OCI-LY7 (cell line): ENCODE results near the gene LRP1B. TPM values are rescaled to one million over a fixed set of nuclear protein-coding genes. Genes with fewer than 3 reads are reported as not detected.

Experiments used
- BruUV-seq: library from RNA; stranded (reverse); fragments of 400-500 nt; replicated peaks from 2 replicates; lab custom pipeline; 2021; lab: Mats Ljungman, UMichigan
- CTCF ChIA-PET: fragments of 300-600 bp; sonication (Branson Sonifier 250); formaldehyde crosslinking; loops from one replicate; lab custom pipeline; 2022; ENCODE audit warnings: antibody characterized with exemption; ENCODE audit not compliant: unreplicated experiment; lab: Charles Lee
- POLR2A ChIA-PET: fragments of 300-600 bp; sonication (Branson Sonifier 250); formaldehyde crosslinking; loops from one replicate; lab custom pipeline; 2022; ENCODE audit warnings: antibody characterized with exemption; lab: Charles Lee
- DNase-seq: peaks from one replicate; pipeline ENCODE4 v3.0.0-alpha.2; 2015; ENCODE audit warnings: low spot score
- H2AFZ ChIP-seq: fragments of 200-600 bp; sonication (generic), shearing (Covaris generic); 2 replicates; pipeline ENCODE4 v1.6.1; 2014; ENCODE audit warnings: mild to moderate bottlenecking, antibody characterized with exemption, low read length, moderate library complexity
- H3K27ac ChIP-seq: fragments of 200-600 bp; sonication (generic); 2 replicates; pipeline ENCODE4 v1.5.1; 2014; ENCODE audit warnings: mixed run types, low read depth, mild to moderate bottlenecking, moderate library complexity, low read length, inconsistent platforms; ENCODE audit not compliant: poor library complexity, severe bottlenecking
- H3K36me3 ChIP-seq: fragments of 200-600 bp; sonication (generic); 2 replicates; pipeline ENCODE4 v1.6.1; 2014; ENCODE audit warnings: mild to moderate bottlenecking, antibody characterized with exemption, low read length, moderate library complexity, mixed read lengths; ENCODE audit not compliant: insufficient read depth
- H3K4me1 ChIP-seq: fragments of 200-600 bp; sonication (generic); 2 replicates; pipeline ENCODE4 v1.5.1; 2014; ENCODE audit warnings: mild to moderate bottlenecking, low read length; ENCODE audit not compliant: insufficient read depth, poor library complexity, severe bottlenecking
- H3K4me2 ChIP-seq: fragments of 200-600 bp; sonication (generic); 2 replicates; pipeline ENCODE4 v1.6.1; 2014; ENCODE audit warnings: mild to moderate bottlenecking, low read length
- H3K4me3 ChIP-seq: fragments of 200-600 bp; sonication (generic); 2 replicates; pipeline ENCODE4 v1.5.1; 2014; ENCODE audit warnings: mild to moderate bottlenecking, low read depth, low read length; ENCODE audit not compliant: poor library complexity, severe bottlenecking
- H3K79me2 ChIP-seq: fragments of 200-600 bp; sonication (generic); 2 replicates; pipeline ENCODE4 v1.6.1; 2016; ENCODE audit warnings: low read depth, mild to moderate bottlenecking, low read length, moderate library complexity, mixed read lengths; ENCODE audit not compliant: insufficient read depth
- H3K9me2 ChIP-seq: fragments of 200-600 bp; sonication (generic); 2 replicates; pipeline ENCODE4 v1.6.1; 2016; ENCODE audit warnings: mild to moderate bottlenecking, low read length, mixed read lengths; ENCODE audit not compliant: insufficient read depth
- H3K9me3 ChIP-seq: fragments of 200-600 bp; sonication (generic); 2 replicates; pipeline ENCODE4 v1.6.1; 2014; ENCODE audit warnings: mild to moderate bottlenecking, mixed run types, low read length, mixed read lengths
- H4K20me1 ChIP-seq: fragments of 200-600 bp; sonication (generic); 2 replicates; pipeline ENCODE4 v1.6.1; 2014; ENCODE audit warnings: mild to moderate bottlenecking, antibody characterized with exemption, low read length, moderate library complexity, mixed read lengths; ENCODE audit not compliant: insufficient read depth
- CTCF ChIP-seq: fragments of 200-600 bp; sonication (generic); conservative IDR thresholded peaks from 2 replicates; pipeline ENCODE4 v1.5.1; 2014; ENCODE audit warnings: mild to moderate bottlenecking, antibody characterized with exemption, low read length, moderate library complexity, mixed read lengths
- EZH2phosphoT487 ChIP-seq: fragments of 200-600 bp; sonication (generic); IDR thresholded peaks from 2 replicates; pipeline ENCODE4 v1.6.1; 2018; ENCODE audit warnings: low read depth, borderline replicate concordance, mild to moderate bottlenecking, mixed run types, antibody characterized with exemption, low read length, moderate library complexity, mixed read lengths
- intact Hi-C: fragments of 100-400 bp; cut with micrococcal nuclease; formaldehyde crosslinking; loops from one replicate; pipeline ENCODE4 v1.10.0; 2022; ENCODE audit not compliant: unreplicated experiment
- total RNA-seq, 2 experiments: library from RNA; depleted of rRNA in 1 of 2; stranded (reverse); fragments of >200 nt in 1 of 2; shearing (Covaris generic) in 1 of 2; gene quantifications; 2 replicates each; pipeline ENCODE4 v1.2.3, GENCODE V29; 2014 to 2022

Gene LRP1B
- total RNA-seq, 2 experiments from 2014 or later: not detected

GRCh38 chr2:141226560-141226959 is 904.3 kb downstream of the LRP1B start:
- H3K36me3 ChIP-seq: no peaks in the 10 kb centered on the region
- no TSS peak for BruUV-seq
- H3K79me2 ChIP-seq: no peaks in the 10 kb centered on the region
- DNase-seq: no peak
- H3K4me3 ChIP-seq: no peak overlapping the region
- no peak overlapping the region for H3K4me2 ChIP-seq
- POLR2A ChIA-PET: no interaction called here
- H3K9me2 ChIP-seq: no peaks in the 10 kb centered on the region
- CTCF ChIA-PET: no interaction called here
- H3K9me3 ChIP-seq: no peaks in the 10 kb centered on the region
- no peak overlapping the region for H2AFZ ChIP-seq
- TF ChIP-seq EZH2phosphoT487: no peak
- no peak for TF ChIP-seq CTCF
- intact Hi-C loops: no loop called here
- H3K27ac ChIP-seq: no peak overlapping the region
- no peaks in the 10 kb centered on the region for H3K4me1 ChIP-seq
- no peaks in the 10 kb centered on the region for H4K20me1 ChIP-seq

- no peaks in the 10 kb centered on the region for H3K9me3 ChIP-seq
- no peaks in the 10 kb centered on the region for H3K79me2 ChIP-seq
- H3K4me1 ChIP-seq: no peaks in the 10 kb centered on the region
- intact Hi-C loops: no loop called here
- H2AFZ ChIP-seq: no peak overlapping the region
- H3K36me3 ChIP-seq: no peaks in the 10 kb centered on the region
- H3K27ac ChIP-seq: no peak overlapping the region
- TF ChIP-seq CTCF (no peak), EZH2phosphoT487 (no peak)
- no peaks in the 10 kb centered on the region for H3K9me2 ChIP-seq
- no peak overlapping the region for H3K4me2 ChIP-seq
- ChIA-PET CTCF (no interaction called here), POLR2A (no interaction called here)
- no peak for DNase-seq
- no peaks in the 10 kb centered on the region for H4K20me1 ChIP-seq
- H3K4me3 ChIP-seq: no peak overlapping the region
- no TSS peak for BruUV-seq
These were observed 923.8 kb downstream of the LRP1B start for GRCh38 chr2:141207036-141207385.

- intact Hi-C loops: no loop called here
- POLR2A ChIA-PET: no interaction called here
- Histone ChIP-seq H3K27ac (no peak overlapping the region), H2AFZ (no peak overlapping the region), H3K9me3 (no peaks in the 10 kb centered on the region), H3K79me2 (no peaks in the 10 kb centered on the region), H3K36me3 (no peaks in the 10 kb centered on the region), H3K4me2 (no peak overlapping the region), H4K20me1 (no peaks in the 10 kb centered on the region), H3K9me2 (no peaks in the 10 kb centered on the region), H3K4me1 (no peaks in the 10 kb centered on the region), H3K4me3 (no peak overlapping the region)
- DNase-seq: no peak
- CTCF ChIA-PET: no interaction called here
- no TSS peak for BruUV-seq
- TF ChIP-seq EZH2phosphoT487 (no peak), CTCF (no peak)
These were observed 929.7 kb downstream of the LRP1B start for GRCh38 chr2:141201016-141201565.
